ENCODE data around the gene MICALL2. TPM values are rescaled to one million over a fixed set of nuclear protein-coding genes. Genes with fewer than 3 reads are reported as not detected.

Gene MICALL2
- total RNA-seq, 4 donors from 2014 or later: 67.6 to 181 (median 97.0) TPM

GRCh38 chr7:1388703-1389335, 70.5 kb downstream of the MICALL2 start:
- 44 to 54% methylated on average over 17 to 29 of the region's 29 CpGs for WGBS, 2 donors (ENCODE audit: low coverage in 1 of 2)
- in situ Hi-C loops (cut with MboI; ENCODE audit: low pct_ligation_motif_present in 1 of 4, low pct_unique_long_range_greater_than_20kb in 1 of 4, low sequenced_read_pairs in 3 of 4): no loop called here
- H3K9me3 ChIP-seq: no peaks in the 10 kb centered on the region

GRCh38 chr7:1388021-1388702, 71.1 kb downstream of the MICALL2 start:
- H3K4me3 ChIP-seq: no peak overlapping the region
- no peaks in the 10 kb centered on the region for H3K9me3 ChIP-seq
- H3K27ac ChIP-seq: no peak overlapping the region
- 73 to 84% methylated on average over 5 to 19 of the region's 19 CpGs for WGBS, 2 donors (ENCODE audit: low coverage in 1 of 2)
- DNase-seq: no peak
- in situ Hi-C loops (cut with MboI; ENCODE audit: low pct_ligation_motif_present in 1 of 4, low pct_unique_long_range_greater_than_20kb in 1 of 4, low sequenced_read_pairs in 3 of 4) (no loop called here), intact Hi-C loops (cut with DNase I; ENCODE audit: low total_unique reads) (no loop called here)
- no peaks in the 10 kb centered on the region for H3K36me3 ChIP-seq
- no peaks in the 10 kb centered on the region for H3K4me1 ChIP-seq
- TF ChIP-seq EP300 (IDR thresholded peaks at IDR 0.05; ENCODE audit: low read depth) (no peak), POLR2A (IDR thresholded peaks at IDR 0.05) (no peak), CTCF (IDR thresholded peaks at IDR 0.05) (no peak), POLR2AphosphoS5 (IDR thresholded peaks at IDR 0.05) (no peak)
- H3K27me3 ChIP-seq: peaks cover 59% of the 10 kb centered on the region

More at GRCh38 chr7:1388703-1389335, 70.5 kb downstream of the MICALL2 start:
- H3K27me3 ChIP-seq: peaks cover 55% of the 10 kb centered on the region
- intact Hi-C loops (cut with DNase I; ENCODE audit: low total_unique reads): no loop called here
- H3K27ac ChIP-seq: no peak overlapping the region
- H3K4me3 ChIP-seq: no peak overlapping the region
- DNase-seq: no peak
- TF ChIP-seq POLR2AphosphoS5 (IDR thresholded peaks at IDR 0.05) (no peak), EP300 (IDR thresholded peaks at IDR 0.05; ENCODE audit: low read depth) (no peak), POLR2A (IDR thresholded peaks at IDR 0.05) (no peak), CTCF (IDR thresholded peaks at IDR 0.05) (no peak)
- H3K36me3 ChIP-seq: no peaks in the 10 kb centered on the region
- H3K4me1 ChIP-seq: no peaks in the 10 kb centered on the region

- no peaks in the 10 kb centered on the region for H3K9me3 ChIP-seq
- peaks cover 63% of the 10 kb centered on the region for H3K27me3 ChIP-seq
- H3K27ac ChIP-seq: no peak overlapping the region
- no peak overlapping the region for H3K4me3 ChIP-seq
- H3K4me1 ChIP-seq: no peaks in the 10 kb centered on the region
- 84% methylated on average over 18 of the region's 18 CpGs; no CpG with 5 or more reads in 1 of the 2 donors for WGBS, 2 donors (ENCODE audit: low coverage in 1 of 2)
- no peaks in the 10 kb centered on the region for H3K36me3 ChIP-seq
- TF ChIP-seq EP300 (IDR thresholded peaks at IDR 0.05; ENCODE audit: low read depth): no peak
- no peak for TF ChIP-seq POLR2AphosphoS5 (IDR thresholded peaks at IDR 0.05)
- TF ChIP-seq POLR2A (IDR thresholded peaks at IDR 0.05): no peak
- no peak for TF ChIP-seq CTCF (IDR thresholded peaks at IDR 0.05)
- no peak for DNase-seq
- in situ Hi-C loops (cut with MboI; ENCODE audit: low pct_ligation_motif_present in 1 of 4, low pct_unique_long_range_greater_than_20kb in 1 of 4, low sequenced_read_pairs in 3 of 4) (no loop called here), intact Hi-C loops (cut with DNase I; ENCODE audit: low total_unique reads) (no loop called here)
These were observed 72.0 kb downstream of the MICALL2 start for GRCh38 chr7:1387261-1387660.

- intact Hi-C loops (cut with DNase I; ENCODE audit: low total_unique reads): no loop called here
- WGBS, 2 donors (ENCODE audit: low coverage in 1 of 2): 57% methylated on average over 23 of the region's 25 CpGs; no CpG with 5 or more reads in 1 of the 2 donors
- H3K4me1 ChIP-seq: no peaks in the 10 kb centered on the region
- in situ Hi-C loops (cut with MboI; ENCODE audit: low pct_ligation_motif_present in 1 of 4, low pct_unique_long_range_greater_than_20kb in 1 of 4, low sequenced_read_pairs in 3 of 4): no loop called here
- TF ChIP-seq POLR2A (IDR thresholded peaks at IDR 0.05) (no peak), CTCF (IDR thresholded peaks at IDR 0.05) (no peak), POLR2AphosphoS5 (IDR thresholded peaks at IDR 0.05) (no peak), EP300 (IDR thresholded peaks at IDR 0.05; ENCODE audit: low read depth) (no peak)
- no peak overlapping the region for H3K4me3 ChIP-seq
- no peaks in the 10 kb centered on the region for H3K36me3 ChIP-seq
- H3K27ac ChIP-seq: no peak overlapping the region
- peaks cover 61% of the 10 kb centered on the region for H3K27me3 ChIP-seq
- no peak for DNase-seq
- H3K9me3 ChIP-seq: no peaks in the 10 kb centered on the region
These were observed 72.5 kb downstream of the MICALL2 start for GRCh38 chr7:1386623-1387220.
